Smooth muscle cell (in vitro differentiated cells): Measurements from ENCODE around the gene PCIF1. TPM values are rescaled to one million over a fixed set of nuclear protein-coding genes. Genes with fewer than 3 reads are reported as not detected.

Source experiments
- DNase-seq: peaks from one replicate; lab custom pipeline; 2025; ENCODE audit not compliant: unreplicated experiment; lab: John Stamatoyannopoulos, UW
- H2AFZ ChIP-seq: fragments of 200-600 bp; sonication (generic); 2 replicates; pipeline ENCODE4 v1.6.0; 2016; ENCODE audit warnings: antibody characterized with exemption, low read depth, mild to moderate bottlenecking
- H3F3A ChIP-seq: fragments of 200-600 bp; sonication (generic); 2 replicates; pipeline ENCODE4 v1.6.0; 2017; ENCODE audit warnings: antibody characterized with exemption, low read depth
- H3K27ac ChIP-seq: fragments of 200-600 bp; sonication (generic); 2 replicates; pipeline ENCODE4 v1.5.1; 2016; ENCODE audit warnings: low read depth, mild to moderate bottlenecking
- H3K27me3 ChIP-seq: fragments of 200-600 bp; sonication (generic); 2 replicates; pipeline ENCODE4 v1.6.1; 2016; ENCODE audit warnings: low read depth, mild to moderate bottlenecking
- H3K36me3 ChIP-seq: fragments of 200-600 bp; sonication (generic); 2 replicates; pipeline ENCODE4 v1.5.1; 2016; ENCODE audit warnings: low read depth
- H3K4me1 ChIP-seq: fragments of 200-600 bp; sonication (generic); 2 replicates; pipeline ENCODE4 v1.5.1; 2016; ENCODE audit warnings: low read depth
- H3K4me2 ChIP-seq: fragments of 200-600 bp; sonication (generic); 2 replicates; pipeline ENCODE4 v1.6.0; 2016; ENCODE audit warnings: mild to moderate bottlenecking
- H3K4me3 ChIP-seq: fragments of 200-600 bp; sonication (generic); 2 replicates; pipeline ENCODE4 v1.5.1; 2016; ENCODE audit warnings: mild to moderate bottlenecking
- H3K79me2 ChIP-seq: fragments of 200-600 bp; sonication (generic); 2 replicates; pipeline ENCODE4 v1.6.0; 2016; ENCODE audit warnings: low read depth, mild to moderate bottlenecking
- H3K9ac ChIP-seq: fragments of 200-600 bp; sonication (generic); 2 replicates; pipeline ENCODE4 v1.6.0; 2016; ENCODE audit warnings: low read depth
- H3K9me3 ChIP-seq: fragments of 200-600 bp; sonication (generic); replicated peaks from 2 replicates; pipeline ENCODE4 v1.5.1; 2016; ENCODE audit warnings: low read depth
- H4K20me1 ChIP-seq: fragments of 200-600 bp; sonication (generic); 2 replicates; pipeline ENCODE4 v1.6.0; 2016; ENCODE audit warnings: low read depth
- CTCF ChIP-seq: fragments of 200-600 bp; sonication (generic); IDR thresholded peaks from 2 replicates; pipeline ENCODE4 v1.5.1; 2017; ENCODE audit warnings: borderline replicate concordance, mild to moderate bottlenecking, antibody characterized with exemption; ENCODE audit not compliant: insufficient read depth, poor library complexity, severe bottlenecking
- WGBS: methylation state at CpG from one replicate; pipeline ENCODE4 v1.1.7; 2016; ENCODE audit warnings: low lambda C conversion rate; 5-methylcytosine and 5-hydroxymethylcytosine counted together
- polyA plus RNA-seq: library from polyadenylated mRNA; unstranded; fragments of >200 nt; fragmentation: Nextera tagmentation; extraction: Ambion mirVana; gene quantifications from 2 replicates; pipeline ENCODE4 v1.2.1, GENCODE V29; 2016
- total RNA-seq: library from RNA; depleted of rRNA; stranded (reverse); fragments of >200 nt; gene quantifications from 2 replicates; pipeline ENCODE4 v1.2.3, GENCODE V29; 2014

The PCIF1 gene
- total and polyA plus RNA-seq, 2 experiments from 2014 or later = 13.5 to 38.9 TPM

- Histone ChIP-seq H3K79me2 (no peaks in the 10 kb centered on the region), H3F3A (no peaks in the 10 kb centered on the region), H3K4me3 (no peak overlapping the region), H2AFZ (no peak overlapping the region), H3K9ac (no peak overlapping the region), H3K27me3 (no peaks in the 10 kb centered on the region), H3K27ac (no peak overlapping the region), H3K4me2 (no peak overlapping the region), H3K4me1 (no peaks in the 10 kb centered on the region), H3K36me3 (peaks cover 27% of the 10 kb centered on the region), H3K9me3 (no peaks in the 10 kb centered on the region), H4K20me1 (peaks cover 16% of the 10 kb centered on the region)
- whole genome bisulfite sequencing = 94% methylated on average over 9 of the region's 9 CpGs
- no peak for TF ChIP-seq CTCF
- no peak for DNase-seq
Measured at GRCh38 chr20:45964006-45964400, 29.5 kb downstream of the PCIF1 start.

- H3K4me1 ChIP-seq = no peaks in the 10 kb centered on the region
- H2AFZ ChIP-seq = no peak overlapping the region
- DNase-seq = no peak
- H3K4me2 ChIP-seq = no peak overlapping the region
- H3K9me3 ChIP-seq = no peaks in the 10 kb centered on the region
- H3K27me3 ChIP-seq = no peaks in the 10 kb centered on the region
- no peaks in the 10 kb centered on the region for H3F3A ChIP-seq
- no peak for TF ChIP-seq CTCF
- H3K9ac ChIP-seq = no peak overlapping the region
- H3K27ac ChIP-seq = no peak overlapping the region
- 95% methylated on average over 17 of the region's 18 CpGs for WGBS
- peaks cover 4% of the 10 kb centered on the region for H3K79me2 ChIP-seq
- no peak overlapping the region for H3K4me3 ChIP-seq
- peaks cover 22% of the 10 kb centered on the region for H3K36me3 ChIP-seq
- peaks cover 26% of the 10 kb centered on the region for H4K20me1 ChIP-seq
Measured at GRCh38 chr20:45965169-45966002, 30.9 kb downstream of the PCIF1 start.

GRCh38 chr20:45967551-45968080 is 33.1 kb downstream of the PCIF1 start:
- 99% methylated on average over 13 of the region's 13 CpGs for WGBS
- Histone ChIP-seq H3K4me1 (peaks cover 6% of the 10 kb centered on the region), H4K20me1 (peaks cover 26% of the 10 kb centered on the region), H3K36me3 (peaks cover 22% of the 10 kb centered on the region), H2AFZ (no peak overlapping the region), H3K4me2 (no peak overlapping the region), H3K27ac (no peak overlapping the region), H3K27me3 (no peaks in the 10 kb centered on the region), H3K79me2 (peaks cover 8% of the 10 kb centered on the region), H3K9ac (no peak overlapping the region), H3K4me3 (no peak overlapping the region), H3F3A (no peaks in the 10 kb centered on the region), H3K9me3 (no peaks in the 10 kb centered on the region)
- DNase-seq = no peak
- TF ChIP-seq CTCF = no peak
